SK-N-SH (cell line): ENCODE measurements around the gene MCM9. TPM values are rescaled to one million over a fixed set of nuclear protein-coding genes. Genes with fewer than 3 reads are reported as not detected.

Source experiments
- CTCF ChIA-PET: fragments of 300-600, 350-600 bp; formaldehyde crosslinking; extraction: SDS; loops from one replicate; lab custom pipeline; 2021; lab: Yijun Ruan, JAX
- POLR2A ChIA-PET: fragments of 350-600 bp; sonication (Branson Sonifier 250); formaldehyde crosslinking; extraction: SDS; loops from one replicate; lab custom pipeline; 2020; ENCODE audit warnings: antibody characterized with exemption, inconsistent platforms; lab: Yijun Ruan, JAX
- DNase-seq: peaks from one replicate; pipeline ENCODE4 v3.0.0; 2012
- H2AFZ ChIP-seq: fragments of 200-600 bp; sonication (generic); 2 replicates; pipeline ENCODE4 v1.8.1; 2016; ENCODE audit warnings: antibody characterized with exemption, mild to moderate bottlenecking, low read depth
- H3F3A ChIP-seq: fragments of 200-600 bp; sonication (generic); replicated peaks from 2 replicates; pipeline ENCODE3; 2016; ENCODE audit warnings: antibody characterized with exemption, mild to moderate bottlenecking; ENCODE audit not compliant: insufficient read depth
- H3K27ac ChIP-seq, 2 experiments: fragments of 200-500 bp in 1 of 2; fragments of 200-600 bp in 1 of 2; sonication (Bioruptor generic) in 1 of 2; sonication (generic), shearing (Covaris generic) in 1 of 2; 2 replicates each; pipeline versions ENCODE4 v1.5.1 to v1.6.1; 2014 to 2016; ENCODE audit warnings: low read depth in 2 of 2, inconsistent platforms in 1 of 2, low read length in 1 of 2, mild to moderate bottlenecking in 1 of 2, mixed read lengths in 1 of 2
- H3K27me3 ChIP-seq: fragments of 200-600 bp; sonication (generic), shearing (Covaris generic); 2 replicates; pipeline ENCODE4 v1.6.1; 2016; ENCODE audit warnings: mixed run types; ENCODE audit not compliant: insufficient read depth
- H3K36me3 ChIP-seq, 2 experiments: fragments of 200-500 bp in 1 of 2; fragments of 200-600 bp in 1 of 2; sonication (Bioruptor generic) in 1 of 2; sonication (generic) in 1 of 2; replicated peaks in 1 of 2; 2 replicates each; pipeline versions ENCODE3 to v1.5.1; 2014 to 2016; ENCODE audit warnings: low read length in 1 of 2, mild to moderate bottlenecking in 1 of 2; ENCODE audit not compliant: insufficient read depth in 2 of 2, control insufficient read depth in 1 of 2
- H3K4me1 ChIP-seq, 2 experiments: fragments of 200-500 bp in 1 of 2; fragments of 200-600 bp in 1 of 2; sonication (Bioruptor generic) in 1 of 2; sonication (generic), shearing (Covaris generic) in 1 of 2; 2 replicates each; pipeline versions ENCODE4 v1.5.1 to v1.6.1; 2014 to 2016; ENCODE audit warnings: low read depth in 1 of 2, low read length in 1 of 2, mixed run types in 1 of 2; ENCODE audit not compliant: insufficient read depth in 2 of 2, control insufficient read depth in 1 of 2
- H3K4me2 ChIP-seq: fragments of 200-600 bp; sonication (generic), shearing (Covaris generic); 2 replicates; pipeline ENCODE4 v1.6.1; 2017; ENCODE audit warnings: mixed run types
- H3K4me3 ChIP-seq, 2 experiments: fragments of 200-500 bp in 1 of 2; fragments of 200-600 bp in 1 of 2; sonication (Bioruptor generic) in 1 of 2; sonication (generic), shearing (Covaris generic) in 1 of 2; 2 replicates each; pipeline versions ENCODE4 v1.5.1 to v1.8.1; 2014 to 2016; ENCODE audit warnings: low read depth in 2 of 2, inconsistent platforms in 1 of 2, low read length in 1 of 2, mild to moderate bottlenecking in 1 of 2, mixed read lengths in 1 of 2, moderate library complexity in 1 of 2
- H3K79me2 ChIP-seq: fragments of 200-600 bp; sonication (generic); 2 replicates; pipeline ENCODE4 v1.8.1; 2017; ENCODE audit warnings: mild to moderate bottlenecking; ENCODE audit not compliant: insufficient read depth
- H3K9ac ChIP-seq: fragments of 200-600 bp; sonication (generic); 2 replicates; pipeline ENCODE4 v1.6.1; 2017; ENCODE audit warnings: mixed run types
- H3K9me2 ChIP-seq: fragments of 200-600 bp; sonication (generic); 2 replicates; pipeline ENCODE4 v1.6.1; 2017; ENCODE audit warnings: mixed run types
- H3K9me3 ChIP-seq: fragments of 200-600 bp; sonication (generic); 2 replicates; pipeline ENCODE4 v1.6.1; 2017; ENCODE audit warnings: mixed run types, mild to moderate bottlenecking, moderate library complexity
- H4K20me1 ChIP-seq: fragments of 200-600 bp; sonication (generic); 2 replicates; pipeline ENCODE4 v1.6.1; 2017; ENCODE audit warnings: mild to moderate bottlenecking, mixed run types; ENCODE audit not compliant: insufficient read depth
- CHD2 ChIP-seq: fragments of 150-350 bp; IDR thresholded peaks from 2 replicates; pipeline ENCODE4 v1.6.1; 2018; ENCODE audit warnings: low read length; ENCODE audit not compliant: partially characterized antibody
- ELF1 ChIP-seq: IDR thresholded peaks from 2 replicates; pipeline ENCODE4 v1.4.0; 2012
- FOSL2 ChIP-seq: IDR thresholded peaks from 2 replicates; pipeline ENCODE4 v1.4.0; 2012; ENCODE audit warnings: low read depth, mild to moderate bottlenecking, moderate library complexity, borderline replicate concordance
- FOXJ3 ChIP-seq: sonication (generic); formaldehyde crosslinking; IDR thresholded peaks from 2 replicates; pipeline ENCODE4 v1.5.1; 2020; ENCODE audit warnings: mild to moderate bottlenecking, missing genetic modification reagents
- GABPA ChIP-seq: IDR thresholded peaks from 2 replicates; pipeline ENCODE4 v1.4.0; 2012; ENCODE audit warnings: low read depth, mild to moderate bottlenecking
- JUND ChIP-seq: IDR thresholded peaks from 2 replicates; pipeline ENCODE4 v1.4.0; 2012
- MEF2A ChIP-seq: IDR thresholded peaks from 2 replicates; pipeline ENCODE4 v1.4.0; 2012; ENCODE audit warnings: low read depth, borderline replicate concordance
- POLR2AphosphoS5 ChIP-seq: IDR thresholded peaks from 2 replicates; pipeline ENCODE4 v1.6.1; 2012; ENCODE audit warnings: low read depth, low read length
- RAD21 ChIP-seq: IDR thresholded peaks from 2 replicates; pipeline ENCODE4 v1.6.1; 2012; ENCODE audit warnings: mild to moderate bottlenecking, low read length
- RCOR1 ChIP-seq: fragments of 150-350 bp; IDR thresholded peaks from 2 replicates; pipeline ENCODE4 v1.6.1; 2017; ENCODE audit warnings: antibody characterized with exemption, low read length
- TCF12 ChIP-seq: IDR thresholded peaks from 2 replicates; pipeline ENCODE4 v1.4.0; 2012
- TEAD4 ChIP-seq: IDR thresholded peaks from 2 replicates; pipeline ENCODE4 v1.4.0; 2012; ENCODE audit warnings: mild to moderate bottlenecking, borderline replicate concordance; ENCODE audit not compliant: insufficient read depth
- YY1 ChIP-seq: IDR thresholded peaks from 2 replicates; pipeline ENCODE4 v1.4.0; 2012; ENCODE audit warnings: low read depth, mild to moderate bottlenecking
- WGBS: methylation state at CpG from one replicate; pipeline ENCODE4 v1.1.6; 2017; ENCODE audit warnings: low lambda C conversion rate; 5-methylcytosine and 5-hydroxymethylcytosine counted together
- polyA plus RNA-seq, 3 experiments: library from polyadenylated mRNA; depleted of rRNA; stranded (reverse); fragments of >200 nt; gene quantifications; 2 replicates each; pipeline ENCODE4 v1.2.3, GENCODE V29; 2012
- TF ChIP-seq, protein P1 (sequence below): IDR thresholded peaks from 2 replicates; pipeline ENCODE4 v1.4.0; 2012; ENCODE audit warnings: low read depth
- TF ChIP-seq, protein P2 (sequence below): fragments of 150-350 bp; IDR thresholded peaks from 2 replicates; pipeline ENCODE4 v1.6.1; 2017; ENCODE audit warnings: antibody characterized with exemption, low read length, low read depth, borderline replicate concordance
- TF ChIP-seq, protein P3 (sequence below): IDR thresholded peaks from 2 replicates; pipeline ENCODE4 v1.4.0; 2012; ENCODE audit warnings: low read depth, borderline replicate concordance
- TF ChIP-seq, protein P4 (sequence below): fragments of 200-600 bp; sonication (generic); IDR thresholded peaks from 2 replicates; pipeline ENCODE4 v1.6.1; 2017; ENCODE audit warnings: antibody characterized with exemption, mild to moderate bottlenecking, moderate library complexity

The MCM9 gene
- polyA plus RNA-seq, 1 of the 3 experiments (the other 2 are of a cell fraction) = 1.7 TPM

DNA sequence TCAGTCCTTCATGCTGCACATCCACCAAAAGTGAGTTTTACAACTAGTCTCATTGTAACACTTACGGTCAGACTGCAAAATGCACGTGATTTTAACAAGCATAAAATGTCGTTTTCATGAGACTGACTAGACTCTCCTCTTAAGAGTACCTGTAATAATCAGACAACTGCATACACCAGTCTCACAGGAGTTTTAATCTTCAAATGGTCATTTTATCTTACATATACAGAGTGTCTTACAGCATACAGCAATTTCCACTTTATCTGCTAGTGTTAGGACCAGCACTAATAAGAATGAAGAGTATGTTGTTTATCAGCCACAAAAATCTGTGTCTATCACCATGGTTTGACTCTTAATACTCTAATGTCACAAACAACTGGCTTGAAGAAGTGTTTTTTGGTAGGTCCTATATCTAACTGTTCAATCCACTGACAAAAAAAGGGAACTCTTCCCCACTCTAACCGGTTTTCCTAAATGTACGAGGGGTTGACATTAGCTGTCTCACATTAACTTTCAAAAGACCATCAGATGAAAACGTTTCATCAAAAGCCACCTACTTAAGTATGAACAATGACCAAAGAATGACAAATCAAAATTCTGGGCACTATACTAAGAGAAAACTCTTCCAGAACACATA lies 42.5 kb downstream of the MCM9 start:
- peaks cover 7 to 19% of the 10 kb centered on the region in 2 experiments; a peak in 3 of 4 replicates for H3K4me1 ChIP-seq
- peaks cover 30% of the 10 kb centered on the region for H3K79me2 ChIP-seq
- POLR2A ChIA-PET = no interaction called here
- H3K9me2 ChIP-seq = no peaks in the 10 kb centered on the region
- peak overlapping the region; percentile 90; the same call in 1 of the 2 replicates for H2AFZ ChIP-seq
- peak overlapping the region; percentile 67 to 92; a peak in 3 of 4 replicates for H3K27ac ChIP-seq
- H3K4me2 ChIP-seq = peak overlapping the region; percentile 84
- H3K9ac ChIP-seq = peak overlapping the region; percentile 69; the same call in 1 of the 2 replicates
- peaks cover 3 to 4% of the 10 kb centered on the region in 2 experiments for H3K36me3 ChIP-seq
- no peaks in the 10 kb centered on the region for H3K9me3 ChIP-seq
- 79% methylated on average over 6 of the region's 6 CpGs for WGBS
- TF ChIP-seq, protein P1, sequence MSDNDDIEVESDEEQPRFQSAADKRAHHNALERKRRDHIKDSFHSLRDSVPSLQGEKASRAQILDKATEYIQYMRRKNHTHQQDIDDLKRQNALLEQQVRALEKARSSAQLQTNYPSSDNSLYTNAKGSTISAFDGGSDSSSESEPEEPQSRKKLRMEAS = no peak
- TF ChIP-seq GABPA (no peak), YY1 (no peak), RCOR1 (no peak), POLR2AphosphoS5 (no peak)
- TF ChIP-seq, protein P2, sequence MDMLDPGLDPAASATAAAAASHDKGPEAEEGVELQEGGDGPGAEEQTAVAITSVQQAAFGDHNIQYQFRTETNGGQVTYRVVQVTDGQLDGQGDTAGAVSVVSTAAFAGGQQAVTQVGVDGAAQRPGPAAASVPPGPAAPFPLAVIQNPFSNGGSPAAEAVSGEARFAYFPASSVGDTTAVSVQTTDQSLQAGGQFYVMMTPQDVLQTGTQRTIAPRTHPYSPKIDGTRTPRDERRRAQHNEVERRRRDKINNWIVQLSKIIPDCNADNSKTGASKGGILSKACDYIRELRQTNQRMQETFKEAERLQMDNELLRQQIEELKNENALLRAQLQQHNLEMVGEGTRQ = no peak
- H3K27me3 ChIP-seq = no peaks in the 10 kb centered on the region
- peak overlapping the region; percentile 96 to 98; a peak in 3 of 4 replicates for H3K4me3 ChIP-seq
- peaks cover 18% of the 10 kb centered on the region for H3F3A ChIP-seq
- H4K20me1 ChIP-seq = no peaks in the 10 kb centered on the region
- CTCF ChIA-PET = interaction anchor here (1.2 kb wide), 1 partner anchor 218 kb away, joined by 4 read pairs; no protein-coding TSS in a partner anchor
- DNase-seq = no peak

DNA sequence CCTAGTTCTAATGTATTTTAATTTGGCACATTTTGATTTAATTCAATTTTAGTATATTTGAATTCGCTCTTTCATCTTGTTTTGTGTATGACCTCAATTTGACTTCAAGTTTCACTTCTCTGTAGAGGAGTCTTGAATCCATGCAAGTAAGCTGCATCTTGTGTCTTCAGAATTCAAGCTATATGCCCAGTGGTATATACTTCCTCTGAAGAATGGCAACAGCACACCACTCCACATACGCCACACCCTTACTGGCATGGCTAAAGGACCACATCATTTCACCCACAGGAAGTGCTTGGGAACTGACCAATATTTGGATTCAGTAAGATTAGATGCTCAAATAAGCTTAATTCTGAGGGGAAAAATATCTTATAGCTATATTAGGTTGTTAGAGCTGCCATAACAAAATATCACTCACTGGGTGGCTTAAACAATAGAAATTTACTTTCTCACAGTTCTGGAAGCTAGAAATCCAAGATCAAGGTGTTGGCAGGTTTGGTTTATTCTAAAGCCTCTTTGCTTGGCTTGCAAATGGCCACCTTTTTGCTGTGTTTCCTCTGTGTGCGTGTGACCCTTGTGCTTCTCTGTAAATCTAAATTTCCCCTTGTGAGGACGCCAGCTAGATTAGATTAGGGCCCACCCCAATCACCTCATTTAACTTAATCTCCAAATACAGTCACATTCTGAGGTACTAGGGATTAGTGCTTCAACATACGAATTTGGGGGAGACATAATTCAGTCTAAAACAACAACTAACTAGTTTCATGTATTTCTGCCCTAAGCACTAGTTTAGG lies 43.8 kb downstream of the MCM9 start:
- Histone ChIP-seq H3F3A (peaks cover 14% of the 10 kb centered on the region), H3K9ac (no peak overlapping the region), H3K79me2 (peaks cover 18% of the 10 kb centered on the region), H3K9me3 (no peaks in the 10 kb centered on the region), H4K20me1 (no peaks in the 10 kb centered on the region), H3K4me3 (no peak overlapping the region), H3K27ac (no peak overlapping the region), H2AFZ (no peak overlapping the region), H3K9me2 (no peaks in the 10 kb centered on the region), H3K27me3 (no peaks in the 10 kb centered on the region), H3K4me2 (no peak overlapping the region), H3K4me1 (peaks cover 7 to 18% of the 10 kb centered on the region in 2 experiments; a peak in 3 of 4 replicates), H3K36me3 (peaks cover 0 to 3% of the 10 kb centered on the region in 2 experiments)
- TF ChIP-seq ELF1 = no peak
- TF ChIP-seq FOSL2 = no peak
- TF ChIP-seq, protein P2 = no peak
- TF ChIP-seq TEAD4 = no peak
- TF ChIP-seq FOXJ3 (CRISPR knock-in tag) = no peak
- no peak for TF ChIP-seq JUND
- TF ChIP-seq TCF12 = no peak
- no peak for TF ChIP-seq CHD2
- TF ChIP-seq RCOR1 = no peak
- TF ChIP-seq RAD21 = no peak
- no peak for TF ChIP-seq MEF2A
- TF ChIP-seq, protein P3, sequence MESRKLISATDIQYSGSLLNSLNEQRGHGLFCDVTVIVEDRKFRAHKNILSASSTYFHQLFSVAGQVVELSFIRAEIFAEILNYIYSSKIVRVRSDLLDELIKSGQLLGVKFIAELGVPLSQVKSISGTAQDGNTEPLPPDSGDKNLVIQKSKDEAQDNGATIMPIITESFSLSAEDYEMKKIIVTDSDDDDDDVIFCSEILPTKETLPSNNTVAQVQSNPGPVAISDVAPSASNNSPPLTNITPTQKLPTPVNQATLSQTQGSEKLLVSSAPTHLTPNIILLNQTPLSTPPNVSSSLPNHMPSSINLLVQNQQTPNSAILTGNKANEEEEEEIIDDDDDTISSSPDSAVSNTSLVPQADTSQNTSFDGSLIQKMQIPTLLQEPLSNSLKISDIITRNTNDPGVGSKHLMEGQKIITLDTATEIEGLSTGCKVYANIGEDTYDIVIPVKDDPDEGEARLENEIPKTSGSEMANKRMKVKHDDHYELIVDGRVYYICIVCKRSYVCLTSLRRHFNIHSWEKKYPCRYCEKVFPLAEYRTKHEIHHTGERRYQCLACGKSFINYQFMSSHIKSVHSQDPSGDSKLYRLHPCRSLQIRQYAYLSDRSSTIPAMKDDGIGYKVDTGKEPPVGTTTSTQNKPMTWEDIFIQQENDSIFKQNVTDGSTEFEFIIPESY = no peak
- TF ChIP-seq, protein P4, sequence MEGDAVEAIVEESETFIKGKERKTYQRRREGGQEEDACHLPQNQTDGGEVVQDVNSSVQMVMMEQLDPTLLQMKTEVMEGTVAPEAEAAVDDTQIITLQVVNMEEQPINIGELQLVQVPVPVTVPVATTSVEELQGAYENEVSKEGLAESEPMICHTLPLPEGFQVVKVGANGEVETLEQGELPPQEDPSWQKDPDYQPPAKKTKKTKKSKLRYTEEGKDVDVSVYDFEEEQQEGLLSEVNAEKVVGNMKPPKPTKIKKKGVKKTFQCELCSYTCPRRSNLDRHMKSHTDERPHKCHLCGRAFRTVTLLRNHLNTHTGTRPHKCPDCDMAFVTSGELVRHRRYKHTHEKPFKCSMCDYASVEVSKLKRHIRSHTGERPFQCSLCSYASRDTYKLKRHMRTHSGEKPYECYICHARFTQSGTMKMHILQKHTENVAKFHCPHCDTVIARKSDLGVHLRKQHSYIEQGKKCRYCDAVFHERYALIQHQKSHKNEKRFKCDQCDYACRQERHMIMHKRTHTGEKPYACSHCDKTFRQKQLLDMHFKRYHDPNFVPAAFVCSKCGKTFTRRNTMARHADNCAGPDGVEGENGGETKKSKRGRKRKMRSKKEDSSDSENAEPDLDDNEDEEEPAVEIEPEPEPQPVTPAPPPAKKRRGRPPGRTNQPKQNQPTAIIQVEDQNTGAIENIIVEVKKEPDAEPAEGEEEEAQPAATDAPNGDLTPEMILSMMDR = no peak
- ChIA-PET POLR2A (no interaction called here), CTCF (interaction anchor here (1.2 kb wide), 1 partner anchor 219 kb away, joined by 4 read pairs; no protein-coding TSS in a partner anchor)
- 97% methylated on average over 5 of the region's 5 CpGs for WGBS
- no peak for DNase-seq
